ENCODE measurements around the gene OSBPL5.

The OSBPL5 gene

DNA sequence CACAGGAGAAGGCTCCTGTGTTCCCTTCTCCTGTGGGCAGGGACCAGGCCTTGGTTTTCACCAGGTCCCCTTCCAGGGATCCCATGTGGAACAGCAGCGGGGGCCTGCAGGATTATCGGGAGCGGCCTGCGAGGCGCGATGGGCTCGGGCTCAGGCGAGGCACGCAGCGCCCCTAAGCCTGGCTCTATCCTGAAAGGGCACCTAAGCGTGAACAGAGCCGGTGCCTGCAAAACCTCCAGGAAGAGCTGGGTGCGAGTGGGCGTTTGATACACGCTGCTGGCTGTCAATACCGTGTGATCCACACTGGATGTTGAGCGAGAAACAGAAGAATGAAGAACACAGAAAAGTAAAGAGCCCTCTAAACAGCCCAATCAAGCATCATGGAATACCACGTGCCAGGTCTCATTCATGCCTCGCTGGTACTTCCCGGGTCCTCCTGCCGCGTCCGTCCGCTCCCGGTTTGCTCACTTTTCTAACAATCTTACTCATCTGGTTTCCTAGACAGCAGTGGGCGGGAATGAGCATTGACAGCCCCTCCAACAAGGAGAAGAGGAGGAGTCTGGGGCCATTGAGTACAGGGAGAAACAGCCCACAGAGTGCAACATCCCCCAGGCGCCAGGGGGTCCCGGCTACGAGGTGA, 12.5 kb downstream of the OSBPL5 start:
- peak; percentile 65 for DNase-seq (ENCODE audit: low read depth, low spot score)

DNA sequence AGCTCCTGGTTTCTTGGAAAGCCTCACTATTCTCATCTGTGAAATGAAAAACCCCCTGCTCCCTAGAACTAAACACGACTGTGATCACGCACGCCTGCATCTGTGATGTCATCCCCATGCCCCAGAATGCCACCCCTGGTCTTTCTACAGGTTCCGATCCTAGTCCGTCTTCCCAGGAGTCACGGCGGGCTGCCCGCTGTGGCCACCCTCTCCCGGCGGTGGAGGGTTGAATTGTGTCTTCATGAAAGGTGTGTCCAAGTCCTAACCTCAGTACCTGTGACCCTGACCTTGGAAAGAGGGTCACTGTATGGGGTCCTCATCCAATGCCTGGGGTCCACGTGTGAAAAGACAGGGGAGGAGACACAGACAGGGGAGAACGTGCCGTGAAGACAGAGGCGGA, 14.4 kb downstream of the OSBPL5 start:
- DNase-seq (ENCODE audit: low read depth, low spot score) = no peak

- DNase-seq (ENCODE audit: low read depth, low spot score) = no peak
Observed at GRCh38 chr11:3149852-3150188, 15.3 kb downstream of the OSBPL5 start.

DNA sequence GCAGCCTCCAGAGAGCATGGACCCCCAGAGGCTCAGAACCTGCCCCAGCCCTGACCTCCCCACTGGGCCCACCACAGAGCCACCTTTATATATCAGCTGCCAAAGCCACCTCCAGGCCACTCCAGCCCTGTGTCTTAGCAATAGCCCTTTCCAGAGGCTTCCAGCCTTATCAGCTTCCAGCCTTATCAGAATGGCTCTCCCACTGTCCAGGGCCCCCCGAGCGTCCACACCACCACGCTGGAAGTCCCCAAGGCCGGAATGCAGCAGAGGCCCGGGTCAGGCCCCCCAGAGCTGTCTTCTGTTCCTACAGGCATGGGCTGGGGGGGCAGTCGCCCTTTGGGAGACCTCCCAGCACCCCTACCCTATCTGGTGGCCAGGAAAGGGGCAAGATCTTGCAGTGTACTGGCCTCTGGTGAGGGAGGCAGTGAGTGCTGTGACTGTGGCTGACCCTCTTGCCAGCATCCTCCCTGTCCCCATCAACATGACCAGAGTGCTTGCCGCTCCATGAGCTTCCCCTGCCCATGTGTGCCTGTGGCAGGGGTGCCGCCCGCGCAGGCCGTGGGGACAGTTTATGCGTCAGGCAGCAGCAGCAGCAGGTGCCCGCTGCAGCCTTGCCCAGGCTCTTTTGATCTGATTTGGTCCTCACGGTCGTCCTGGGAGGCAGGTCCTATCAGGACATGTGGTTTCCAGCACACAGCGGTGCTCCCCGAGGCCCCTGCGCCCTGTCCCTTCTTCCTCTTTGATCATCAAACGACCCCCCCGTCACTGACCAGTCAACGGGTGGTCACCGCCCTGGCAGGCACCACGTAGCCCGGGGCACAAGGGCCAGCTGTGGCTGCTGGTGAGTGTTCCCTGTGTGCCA, 15.9 kb downstream of the OSBPL5 start:
- DNase-seq (ENCODE audit: low read depth, low spot score) = no peak

GRCh38 chr11:3148255-3148989, 16.7 kb downstream of the OSBPL5 start:
- DNase-seq (ENCODE audit: low read depth, low spot score) = no peak

DNA sequence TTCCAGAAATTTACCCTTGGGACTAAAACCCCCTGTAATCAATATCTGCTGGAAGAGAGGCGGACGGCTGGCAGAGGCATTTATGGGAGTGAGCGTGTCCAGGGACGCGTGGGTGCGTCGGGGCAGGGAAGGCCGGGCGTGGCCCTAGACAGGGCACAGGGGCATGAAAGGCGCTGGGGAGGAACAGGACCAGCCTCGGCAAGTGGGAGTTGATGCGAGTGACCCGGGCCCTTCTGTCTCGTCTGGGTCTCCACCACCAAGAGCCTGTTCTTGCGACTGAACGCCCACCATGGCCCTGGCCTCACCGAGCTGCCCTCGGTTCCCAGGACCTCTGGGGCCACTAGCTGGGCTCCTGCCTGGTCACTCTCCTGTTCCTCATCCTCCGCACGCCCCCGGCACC, 17.5 kb downstream of the OSBPL5 start:
- no peak for DNase-seq (ENCODE audit: low read depth, low spot score)

DNA sequence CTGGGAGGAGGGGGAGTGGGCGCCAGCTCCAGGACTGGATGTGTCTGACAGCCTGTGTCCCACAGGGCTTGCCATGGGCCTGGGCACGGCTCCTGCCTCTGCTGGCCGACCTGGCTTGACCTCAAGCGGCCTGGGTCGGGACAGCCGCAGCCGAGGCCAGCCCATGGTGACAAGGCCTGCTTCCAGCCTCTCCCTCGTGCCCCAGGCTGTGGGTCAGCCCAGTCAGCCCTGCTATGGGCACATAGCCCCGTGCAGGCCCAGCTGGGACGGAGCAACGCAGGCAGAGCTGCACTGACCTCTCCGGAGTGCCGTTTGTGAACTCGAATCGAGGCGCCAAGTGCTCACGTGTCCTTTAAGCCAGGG, 17.9 kb downstream of the OSBPL5 start:
- no peak for DNase-seq (ENCODE audit: low read depth, low spot score)

DNA sequence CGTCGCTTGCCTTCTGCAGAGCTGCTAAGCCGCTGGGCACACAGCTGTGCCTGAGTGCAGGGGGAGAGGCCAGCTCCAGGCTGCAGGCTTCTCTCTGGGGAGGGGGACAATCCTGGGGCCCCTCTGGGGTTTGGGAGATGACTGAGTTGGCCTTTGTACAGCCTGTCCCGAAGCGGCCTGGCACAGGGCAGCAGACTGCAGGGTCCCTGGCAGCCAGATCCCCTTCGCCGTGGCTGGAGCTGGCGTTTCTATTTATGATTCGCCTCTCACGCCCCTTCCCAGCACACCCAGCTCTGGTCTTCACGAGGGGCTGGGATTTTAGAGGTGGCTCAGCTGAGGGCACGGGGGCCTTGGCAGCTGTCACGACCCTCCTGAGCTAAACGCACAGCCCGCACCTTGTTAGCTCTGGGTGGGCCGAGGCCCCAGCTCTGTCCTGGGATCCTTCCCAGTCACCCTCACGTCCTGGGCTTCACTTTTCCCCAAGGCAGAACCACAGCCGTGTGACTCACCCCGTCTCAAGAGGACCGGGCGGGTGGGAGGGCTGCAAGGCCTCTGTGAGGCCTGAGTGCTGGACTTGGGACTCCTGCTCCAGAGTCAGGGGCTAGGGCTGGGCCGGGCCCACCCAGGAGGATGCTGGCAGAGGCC, 18.4 kb downstream of the OSBPL5 start:
- DNase-seq (ENCODE audit: low read depth, low spot score) = peak; percentile 91

DNA sequence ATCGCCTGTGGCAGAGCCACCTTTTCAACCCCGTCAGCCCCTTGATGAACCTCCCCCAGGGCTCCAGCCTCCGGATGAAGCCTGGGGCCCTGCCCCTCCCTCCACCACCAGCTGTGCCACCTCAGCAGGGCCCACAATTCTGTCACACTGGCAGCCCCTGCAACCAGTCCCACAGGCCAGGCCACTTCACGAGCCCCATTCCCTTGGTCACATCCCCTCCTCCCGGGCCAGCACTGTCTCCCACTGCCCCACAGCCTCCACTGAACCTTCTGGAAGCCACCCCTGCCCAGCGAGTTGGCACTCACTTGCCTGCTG, 19.9 kb downstream of the OSBPL5 start:
- DNase-seq (ENCODE audit: low read depth, low spot score) = no peak

- DNase-seq (ENCODE audit: low read depth, low spot score) = no peak
Observed at GRCh38 chr11:3144296-3145205, 20.6 kb downstream of the OSBPL5 start.

DNA sequence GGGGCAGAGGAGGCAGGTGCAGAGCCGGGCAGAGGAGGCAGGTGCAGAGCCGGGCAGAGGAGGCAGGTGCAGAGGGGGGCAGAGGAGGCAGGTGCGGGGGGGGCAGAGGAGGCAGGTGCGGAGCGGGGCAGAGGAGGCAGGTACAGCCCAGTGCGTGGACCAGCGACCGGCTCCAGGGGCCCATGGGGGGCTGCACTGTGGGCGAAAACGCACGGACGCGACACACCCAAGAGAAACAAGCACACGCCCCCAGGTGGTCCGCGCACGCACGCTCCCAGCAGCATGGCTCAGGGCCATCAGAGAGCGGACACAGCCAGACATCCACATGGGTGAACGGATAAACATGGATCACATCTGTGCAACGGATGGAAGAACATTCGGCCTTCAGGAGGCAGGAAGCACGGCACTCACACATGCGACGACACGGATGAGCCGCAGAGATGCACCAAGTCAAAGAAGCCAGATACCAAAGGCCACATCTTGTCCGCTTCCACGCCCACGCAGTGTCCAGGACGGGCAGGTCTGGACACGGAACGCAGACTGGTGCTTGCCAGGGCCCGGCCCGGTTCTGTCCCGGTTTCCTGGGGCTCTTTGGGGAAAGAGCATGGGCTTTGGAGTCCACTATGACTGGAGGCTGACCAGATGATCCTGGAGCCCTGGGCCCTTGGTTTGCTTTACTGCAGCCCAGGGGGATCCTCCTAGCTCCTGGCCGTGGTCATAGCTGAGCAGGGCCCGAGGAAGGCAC, 21.8 kb downstream of the OSBPL5 start:
- no peak for DNase-seq (ENCODE audit: low read depth, low spot score)

GRCh38 chr11:3140291-3140603, 24.9 kb downstream of the OSBPL5 start:
- no peak for DNase-seq (ENCODE audit: low read depth, low spot score)

GRCh38 chr11:3139481-3140290, 25.4 kb downstream of the OSBPL5 start:
- no peak for DNase-seq (ENCODE audit: low read depth, low spot score)

DNA sequence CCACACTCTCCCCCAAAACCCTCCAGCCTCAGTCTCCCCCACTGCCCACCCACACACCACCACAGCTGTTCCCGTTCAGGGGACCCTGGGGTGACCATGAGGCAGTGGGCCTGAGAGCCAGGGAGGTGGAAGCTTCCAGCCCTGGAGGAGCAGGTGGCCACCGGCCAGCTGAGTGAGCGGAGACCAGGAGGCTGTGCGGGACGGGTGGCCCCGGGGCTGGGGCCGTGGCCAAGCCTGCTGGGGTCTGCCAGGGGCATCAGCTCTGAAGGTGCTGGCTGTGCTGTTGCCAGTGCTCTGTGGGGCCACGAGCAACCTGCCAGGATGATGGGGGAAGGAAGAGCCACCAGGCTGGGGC, 26.0 kb downstream of the OSBPL5 start:
- DNase-seq (ENCODE audit: low read depth, low spot score) = no peak

DNA sequence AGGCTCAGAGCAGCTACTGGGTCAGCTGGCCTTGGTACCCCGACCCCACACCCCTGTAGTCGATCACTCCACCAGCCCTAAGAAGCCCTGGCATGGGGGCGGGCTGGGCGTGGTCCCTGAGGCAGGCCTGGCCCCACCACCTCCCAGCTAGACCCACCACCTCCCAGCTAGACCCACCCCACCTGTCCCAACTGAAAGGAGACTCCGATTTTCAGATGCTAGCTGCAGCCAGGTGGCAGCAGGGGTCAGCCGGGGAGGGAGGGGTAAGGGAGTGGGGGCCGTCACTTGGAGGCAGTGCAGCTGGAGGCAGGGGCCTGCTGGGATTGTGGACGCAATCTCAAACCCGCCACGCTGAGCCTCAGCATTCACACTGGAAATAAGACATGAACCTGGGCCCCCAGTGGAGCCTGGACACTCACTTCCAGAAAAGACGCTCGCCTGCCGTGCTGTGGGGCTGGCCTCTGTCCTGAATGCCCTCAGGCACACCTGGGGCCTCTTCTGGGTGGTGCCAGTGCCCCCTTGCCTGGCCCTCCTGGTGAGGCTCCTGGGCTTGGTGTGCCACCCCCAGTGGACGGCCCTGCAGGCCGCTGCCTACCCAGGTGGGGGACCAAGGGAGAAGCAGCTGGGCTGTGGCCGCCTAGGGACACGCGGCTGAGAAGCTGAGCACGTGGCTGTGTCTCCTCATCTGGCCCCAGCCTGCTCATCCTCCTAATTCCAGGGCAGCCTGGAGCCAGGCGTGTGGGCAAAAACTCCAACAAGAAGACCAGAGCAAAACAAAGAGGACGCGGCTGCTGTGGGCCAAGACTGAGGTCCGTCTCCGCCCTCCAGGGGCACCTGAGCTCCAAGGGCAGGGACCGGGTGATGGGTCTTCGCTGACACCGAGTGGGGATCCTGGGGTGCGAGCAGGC, 26.7 kb downstream of the OSBPL5 start:
- no peak for DNase-seq (ENCODE audit: low read depth, low spot score)

DNA sequence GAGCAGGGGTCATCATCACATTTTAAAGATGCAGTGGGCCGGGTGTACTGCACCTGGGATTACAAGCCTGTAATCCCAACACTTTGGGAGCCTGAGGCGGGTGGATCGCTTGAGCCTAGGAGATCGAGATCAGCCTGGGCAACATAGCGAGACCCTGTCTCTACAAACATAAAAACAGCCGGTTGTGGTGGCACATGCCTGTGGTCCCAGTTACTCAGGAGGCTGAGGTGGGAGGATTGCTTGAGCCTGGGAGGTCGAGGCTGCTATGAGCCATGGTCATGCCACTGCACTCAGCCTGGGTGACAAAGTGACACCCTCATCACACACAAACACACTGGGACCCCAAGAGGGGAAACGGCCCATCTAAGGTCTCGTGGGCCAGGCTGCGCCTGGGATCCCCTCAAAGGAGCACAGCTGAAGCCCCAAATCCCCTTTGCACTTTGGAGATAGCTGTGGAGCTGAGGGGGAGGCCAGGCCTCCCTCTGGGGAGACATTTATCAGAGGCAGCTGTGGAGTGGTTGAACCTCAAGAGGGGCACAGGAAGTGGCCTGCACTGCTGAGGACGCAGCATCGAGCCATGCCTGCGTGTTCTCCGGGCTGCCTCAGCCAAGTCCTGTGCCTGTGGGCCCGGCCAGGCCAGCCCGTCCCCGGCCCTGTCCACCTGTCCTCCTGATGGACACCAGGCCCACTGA, 27.5 kb downstream of the OSBPL5 start:
- DNase-seq (ENCODE audit: low read depth, low spot score) = no peak

GRCh38 chr11:3136546-3137455, 28.3 kb downstream of the OSBPL5 start:
- DNase-seq (ENCODE audit: low read depth, low spot score) = no peak

Measured in astrocyte of the hippocampus (primary cell).